SK-N-SH (cell line): Measurements from ENCODE around the gene PPP1R9B. TPM values are rescaled to one million over a fixed set of nuclear protein-coding genes. Genes with fewer than 3 reads are reported as not detected.

ENCODE experiments used
- CTCF ChIA-PET: fragments of 300-600, 350-600 bp; formaldehyde crosslinking; extraction: SDS; loops from one replicate; lab custom pipeline; 2021; lab: Yijun Ruan, JAX
- POLR2A ChIA-PET: fragments of 350-600 bp; sonication (Branson Sonifier 250); formaldehyde crosslinking; extraction: SDS; loops from one replicate; lab custom pipeline; 2020; ENCODE audit warnings: antibody characterized with exemption, inconsistent platforms; lab: Yijun Ruan, JAX
- DNase-seq: peaks from one replicate; pipeline ENCODE4 v3.0.0; 2012
- H2AFZ ChIP-seq: fragments of 200-600 bp; sonication (generic); 2 replicates; pipeline ENCODE4 v1.8.1; 2016; ENCODE audit warnings: antibody characterized with exemption, mild to moderate bottlenecking, low read depth
- H3F3A ChIP-seq: fragments of 200-600 bp; sonication (generic); replicated peaks from 2 replicates; pipeline ENCODE3; 2016; ENCODE audit warnings: antibody characterized with exemption, mild to moderate bottlenecking; ENCODE audit not compliant: insufficient read depth
- H3K27ac ChIP-seq, 2 experiments: fragments of 200-500 bp in 1 of 2; fragments of 200-600 bp in 1 of 2; sonication (Bioruptor generic) in 1 of 2; sonication (generic), shearing (Covaris generic) in 1 of 2; 2 replicates each; pipeline versions ENCODE4 v1.5.1 to v1.6.1; 2014 to 2016; ENCODE audit warnings: low read depth in 2 of 2, inconsistent platforms in 1 of 2, low read length in 1 of 2, mild to moderate bottlenecking in 1 of 2, mixed read lengths in 1 of 2
- H3K27me3 ChIP-seq: fragments of 200-600 bp; sonication (generic), shearing (Covaris generic); 2 replicates; pipeline ENCODE4 v1.6.1; 2016; ENCODE audit warnings: mixed run types; ENCODE audit not compliant: insufficient read depth
- H3K36me3 ChIP-seq, 2 experiments: fragments of 200-500 bp in 1 of 2; fragments of 200-600 bp in 1 of 2; sonication (Bioruptor generic) in 1 of 2; sonication (generic) in 1 of 2; replicated peaks in 1 of 2; 2 replicates each; pipeline versions ENCODE3 to v1.5.1; 2014 to 2016; ENCODE audit warnings: low read length in 1 of 2, mild to moderate bottlenecking in 1 of 2; ENCODE audit not compliant: insufficient read depth in 2 of 2, control insufficient read depth in 1 of 2
- H3K4me1 ChIP-seq, 2 experiments: fragments of 200-500 bp in 1 of 2; fragments of 200-600 bp in 1 of 2; sonication (Bioruptor generic) in 1 of 2; sonication (generic), shearing (Covaris generic) in 1 of 2; 2 replicates each; pipeline versions ENCODE4 v1.5.1 to v1.6.1; 2014 to 2016; ENCODE audit warnings: low read depth in 1 of 2, low read length in 1 of 2, mixed run types in 1 of 2; ENCODE audit not compliant: insufficient read depth in 2 of 2, control insufficient read depth in 1 of 2
- H3K4me2 ChIP-seq: fragments of 200-600 bp; sonication (generic), shearing (Covaris generic); 2 replicates; pipeline ENCODE4 v1.6.1; 2017; ENCODE audit warnings: mixed run types
- H3K4me3 ChIP-seq, 2 experiments: fragments of 200-500 bp in 1 of 2; fragments of 200-600 bp in 1 of 2; sonication (Bioruptor generic) in 1 of 2; sonication (generic), shearing (Covaris generic) in 1 of 2; 2 replicates each; pipeline versions ENCODE4 v1.5.1 to v1.8.1; 2014 to 2016; ENCODE audit warnings: low read depth in 2 of 2, inconsistent platforms in 1 of 2, low read length in 1 of 2, mild to moderate bottlenecking in 1 of 2, mixed read lengths in 1 of 2, moderate library complexity in 1 of 2
- H3K79me2 ChIP-seq: fragments of 200-600 bp; sonication (generic); 2 replicates; pipeline ENCODE4 v1.8.1; 2017; ENCODE audit warnings: mild to moderate bottlenecking; ENCODE audit not compliant: insufficient read depth
- H3K9ac ChIP-seq: fragments of 200-600 bp; sonication (generic); 2 replicates; pipeline ENCODE4 v1.6.1; 2017; ENCODE audit warnings: mixed run types
- H3K9me2 ChIP-seq: fragments of 200-600 bp; sonication (generic); 2 replicates; pipeline ENCODE4 v1.6.1; 2017; ENCODE audit warnings: mixed run types
- H3K9me3 ChIP-seq: fragments of 200-600 bp; sonication (generic); 2 replicates; pipeline ENCODE4 v1.6.1; 2017; ENCODE audit warnings: mixed run types, mild to moderate bottlenecking, moderate library complexity
- H4K20me1 ChIP-seq: fragments of 200-600 bp; sonication (generic); 2 replicates; pipeline ENCODE4 v1.6.1; 2017; ENCODE audit warnings: mild to moderate bottlenecking, mixed run types; ENCODE audit not compliant: insufficient read depth
- CHD2 ChIP-seq: fragments of 150-350 bp; IDR thresholded peaks from 2 replicates; pipeline ENCODE4 v1.6.1; 2018; ENCODE audit warnings: low read length; ENCODE audit not compliant: partially characterized antibody
- FOXJ3 ChIP-seq: sonication (generic); formaldehyde crosslinking; IDR thresholded peaks from 2 replicates; pipeline ENCODE4 v1.5.1; 2020; ENCODE audit warnings: mild to moderate bottlenecking, missing genetic modification reagents
- REST ChIP-seq: IDR thresholded peaks from 2 replicates; pipeline ENCODE4 v1.6.1; 2012; ENCODE audit warnings: mild to moderate bottlenecking, low read depth, low read length, moderate library complexity
- SMC3 ChIP-seq: IDR thresholded peaks from 2 replicates; pipeline ENCODE4 v1.6.1; 2012; ENCODE audit warnings: low read depth, low read length, improper control_type of control experiment
- TCF12 ChIP-seq: IDR thresholded peaks from 2 replicates; pipeline ENCODE4 v1.4.0; 2012
- USF1 ChIP-seq: IDR thresholded peaks from 2 replicates; pipeline ENCODE4 v1.4.0; 2012; ENCODE audit warnings: low read depth, borderline replicate concordance
- YY1 ChIP-seq: IDR thresholded peaks from 2 replicates; pipeline ENCODE4 v1.4.0; 2012; ENCODE audit warnings: low read depth, mild to moderate bottlenecking
- ZBTB33 ChIP-seq: IDR thresholded peaks from 2 replicates; pipeline ENCODE4 v1.4.0; 2012; ENCODE audit warnings: low read depth, borderline replicate concordance
- WGBS: methylation state at CpG from one replicate; pipeline ENCODE4 v1.1.6; 2017; ENCODE audit warnings: low lambda C conversion rate; 5-methylcytosine and 5-hydroxymethylcytosine counted together
- polyA plus RNA-seq, 3 experiments: library from polyadenylated mRNA; depleted of rRNA; stranded (reverse); fragments of >200 nt; gene quantifications; 2 replicates each; pipeline ENCODE4 v1.2.3, GENCODE V29; 2012

Gene PPP1R9B
- polyA plus RNA-seq, 1 of the 3 experiments (the other 2 are of a cell fraction): 35.2 TPM

GRCh38 chr17:50144355-50144754, 6.1 kb downstream of the PPP1R9B start (continued):
- TF ChIP-seq REST (no peak), USF1 (no peak), CHD2 (no peak), SMC3 (no peak), FOXJ3 (no peak)

GRCh38 chr17:50143461-50144176, 6.9 kb downstream of the PPP1R9B start:
- no peak overlapping the region for H3K4me2 ChIP-seq
- no peak for TF ChIP-seq TCF12
- TF ChIP-seq YY1: no peak
- TF ChIP-seq ZBTB33: no peak
- no peaks in the 10 kb centered on the region for H3K27me3 ChIP-seq
- ChIA-PET POLR2A (no interaction called here), CTCF (interaction anchor here (1.0 to 9.3 kb wide), 6 partner anchors 18 to 155 kb away, joined by 3 to 117 read pairs (median 6); partner anchors contain the start of gene PDK2)
- H2AFZ ChIP-seq: no peak overlapping the region
- WGBS: 94% methylated on average over 17 of the region's 20 CpGs
- peaks cover 45 to 68% of the 10 kb centered on the region in 2 experiments for H3K36me3 ChIP-seq
- H3K79me2 ChIP-seq: peaks cover 66% of the 10 kb centered on the region
- no peaks in the 10 kb centered on the region for H3K9me2 ChIP-seq
- H3K4me1 ChIP-seq: peaks cover 21 to 36% of the 10 kb centered on the region in 2 experiments; a peak in 3 of 4 replicates
- peaks cover 31% of the 10 kb centered on the region for H3F3A ChIP-seq
- H3K27ac ChIP-seq: no peak overlapping the region
- H4K20me1 ChIP-seq: peaks cover 78% of the 10 kb centered on the region
- DNase-seq: no peak
- H3K9ac ChIP-seq: no peak overlapping the region
- H3K4me3 ChIP-seq: no peak overlapping the region
- H3K9me3 ChIP-seq: no peaks in the 10 kb centered on the region
